ENCODE measurements around the gene ELAPOR1.

Gene ELAPOR1

DNA sequence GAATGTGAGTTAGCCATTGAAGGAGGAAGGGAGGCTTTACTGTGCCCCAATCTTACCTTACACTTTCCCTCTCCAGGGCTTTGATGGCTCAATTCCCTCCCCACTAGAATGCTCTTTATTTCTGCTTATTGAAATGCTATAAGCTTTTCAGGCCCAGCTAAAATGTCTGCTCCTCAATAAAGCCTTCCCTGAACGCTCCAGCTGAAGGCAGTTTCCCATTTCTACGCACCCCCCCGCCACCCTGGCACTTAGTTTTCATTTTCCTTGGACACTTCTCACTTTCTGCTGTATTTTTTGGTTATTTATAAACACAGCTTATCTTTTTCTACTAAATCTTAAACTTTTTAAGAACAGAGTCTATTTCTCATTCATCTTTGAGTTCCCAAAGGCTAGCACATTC is 30.4 kb upstream of the ELAPOR1 start:
- Histone ChIP-seq H3K27ac (ENCODE audit: poor library complexity, severe bottlenecking) (no peak overlapping the region), H3K27me3 (ENCODE audit: insufficient read depth, poor library complexity, severe bottlenecking) (no peaks in the 10 kb centered on the region)
- DNase-seq (ENCODE audit: low spot score), result no peak

DNA sequence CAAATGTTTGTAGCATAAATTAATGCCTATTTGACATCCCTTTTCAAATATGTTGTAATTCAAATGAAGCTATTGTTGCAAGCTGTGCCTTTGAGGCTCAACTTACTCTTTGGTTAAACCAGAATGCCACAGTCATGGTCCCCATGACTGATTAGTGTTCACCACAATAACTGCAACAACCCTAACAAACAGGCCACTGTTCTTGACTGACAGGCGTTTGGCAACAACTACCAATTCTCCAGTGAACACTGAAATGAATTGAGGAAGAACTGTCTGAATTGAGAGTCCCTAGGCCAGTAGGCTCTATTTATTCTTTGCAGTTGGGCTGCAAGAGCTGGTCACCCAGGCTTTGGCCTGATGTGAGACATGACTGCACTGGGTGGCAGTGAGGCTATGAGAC is 30.0 kb upstream of the ELAPOR1 start:
- Histone ChIP-seq H3K27ac (ENCODE audit: poor library complexity, severe bottlenecking) (no peak overlapping the region), H3K4me1 (ENCODE audit: insufficient read depth, poor library complexity, severe bottlenecking) (no peaks in the 10 kb centered on the region), H3K27me3 (ENCODE audit: insufficient read depth, poor library complexity, severe bottlenecking) (no peaks in the 10 kb centered on the region), H3K36me3 (ENCODE audit: low read depth) (no peaks in the 10 kb centered on the region), H3K9me3 (ENCODE audit: severe bottlenecking) (no peaks in the 10 kb centered on the region), H3K4me3 (ENCODE audit: severe bottlenecking) (no peak overlapping the region)
- ATAC-seq (ENCODE audit: low read depth) (no peak), DNase-seq (ENCODE audit: low spot score) (no peak)
- TF ChIP-seq, protein P1, sequence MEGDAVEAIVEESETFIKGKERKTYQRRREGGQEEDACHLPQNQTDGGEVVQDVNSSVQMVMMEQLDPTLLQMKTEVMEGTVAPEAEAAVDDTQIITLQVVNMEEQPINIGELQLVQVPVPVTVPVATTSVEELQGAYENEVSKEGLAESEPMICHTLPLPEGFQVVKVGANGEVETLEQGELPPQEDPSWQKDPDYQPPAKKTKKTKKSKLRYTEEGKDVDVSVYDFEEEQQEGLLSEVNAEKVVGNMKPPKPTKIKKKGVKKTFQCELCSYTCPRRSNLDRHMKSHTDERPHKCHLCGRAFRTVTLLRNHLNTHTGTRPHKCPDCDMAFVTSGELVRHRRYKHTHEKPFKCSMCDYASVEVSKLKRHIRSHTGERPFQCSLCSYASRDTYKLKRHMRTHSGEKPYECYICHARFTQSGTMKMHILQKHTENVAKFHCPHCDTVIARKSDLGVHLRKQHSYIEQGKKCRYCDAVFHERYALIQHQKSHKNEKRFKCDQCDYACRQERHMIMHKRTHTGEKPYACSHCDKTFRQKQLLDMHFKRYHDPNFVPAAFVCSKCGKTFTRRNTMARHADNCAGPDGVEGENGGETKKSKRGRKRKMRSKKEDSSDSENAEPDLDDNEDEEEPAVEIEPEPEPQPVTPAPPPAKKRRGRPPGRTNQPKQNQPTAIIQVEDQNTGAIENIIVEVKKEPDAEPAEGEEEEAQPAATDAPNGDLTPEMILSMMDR (IDR thresholded peaks at IDR 0.05; ENCODE audit: poor library complexity, severe bottlenecking), result no peak

More for the DNA sequence above, 30.4 kb upstream of the ELAPOR1 start:
- H3K36me3 ChIP-seq (ENCODE audit: low read depth), result no peaks in the 10 kb centered on the region
- H3K9me3 ChIP-seq (ENCODE audit: severe bottlenecking), result no peaks in the 10 kb centered on the region
- no peak overlapping the region for H3K4me3 ChIP-seq (ENCODE audit: severe bottlenecking)
- H3K4me1 ChIP-seq (ENCODE audit: insufficient read depth, poor library complexity, severe bottlenecking), result no peaks in the 10 kb centered on the region
- no peak for ATAC-seq (ENCODE audit: low read depth)
- TF ChIP-seq, protein P1 (IDR thresholded peaks at IDR 0.05; ENCODE audit: poor library complexity, severe bottlenecking), result no peak

DNA sequence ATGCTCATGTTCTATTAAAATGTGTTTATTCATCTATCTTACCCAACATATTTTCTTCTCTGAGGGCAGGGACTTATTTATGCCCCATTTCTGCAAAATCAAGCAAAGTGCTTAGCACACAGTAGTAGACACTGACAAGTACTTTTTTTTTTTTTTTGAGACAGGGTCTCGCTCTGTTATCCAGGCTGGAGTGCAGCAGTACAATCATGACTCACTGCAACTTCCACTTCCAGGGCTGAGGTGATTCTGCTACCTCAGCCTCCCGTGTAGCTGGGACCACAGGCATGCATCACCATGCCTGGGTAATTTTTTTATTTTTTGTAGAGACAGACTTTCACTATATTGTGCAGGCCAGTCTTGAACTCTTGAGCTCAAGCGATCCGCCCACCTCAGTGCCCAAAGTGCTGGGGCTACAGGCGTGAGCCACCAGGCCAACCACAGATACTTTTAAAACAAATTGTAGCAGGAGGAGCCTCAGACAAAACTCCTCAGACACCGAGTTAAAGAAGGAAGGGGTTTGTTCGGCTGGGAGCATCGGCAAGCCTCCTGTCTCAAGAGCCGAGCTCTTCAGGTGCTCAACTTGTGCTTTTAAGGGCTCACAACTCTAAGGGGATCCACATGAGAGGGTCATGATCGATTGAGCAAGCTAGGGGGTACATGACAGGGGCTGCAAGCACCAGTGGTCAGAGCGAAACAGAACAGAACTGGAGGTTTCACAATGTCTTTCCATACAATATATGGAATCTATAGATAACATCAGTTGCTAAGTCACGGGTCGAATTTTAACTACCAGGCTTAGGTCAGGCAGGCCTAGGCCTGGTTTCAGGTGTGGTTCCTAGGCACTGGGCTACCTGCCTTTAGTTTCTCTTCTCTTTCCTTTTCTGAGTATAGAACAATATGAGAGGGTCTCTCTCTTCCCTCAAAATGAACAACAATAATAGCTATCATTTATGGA is 29.1 kb upstream of the ELAPOR1 start:
- no peaks in the 10 kb centered on the region for H3K9me3 ChIP-seq (ENCODE audit: severe bottlenecking)
- H3K36me3 ChIP-seq (ENCODE audit: low read depth), result no peaks in the 10 kb centered on the region
- H3K4me3 ChIP-seq (ENCODE audit: severe bottlenecking), result no peak overlapping the region
- DNase-seq (ENCODE audit: low spot score) (no peak), ATAC-seq (ENCODE audit: low read depth) (peak; percentile 48; the same call in 1 of the 3 replicates)
- no peaks in the 10 kb centered on the region for H3K4me1 ChIP-seq (ENCODE audit: insufficient read depth, poor library complexity, severe bottlenecking)
- TF ChIP-seq, protein P1 (IDR thresholded peaks at IDR 0.05; ENCODE audit: poor library complexity, severe bottlenecking), result no peak
- H3K27me3 ChIP-seq (ENCODE audit: insufficient read depth, poor library complexity, severe bottlenecking), result no peaks in the 10 kb centered on the region
- H3K27ac ChIP-seq (ENCODE audit: poor library complexity, severe bottlenecking), result no peak overlapping the region

DNA sequence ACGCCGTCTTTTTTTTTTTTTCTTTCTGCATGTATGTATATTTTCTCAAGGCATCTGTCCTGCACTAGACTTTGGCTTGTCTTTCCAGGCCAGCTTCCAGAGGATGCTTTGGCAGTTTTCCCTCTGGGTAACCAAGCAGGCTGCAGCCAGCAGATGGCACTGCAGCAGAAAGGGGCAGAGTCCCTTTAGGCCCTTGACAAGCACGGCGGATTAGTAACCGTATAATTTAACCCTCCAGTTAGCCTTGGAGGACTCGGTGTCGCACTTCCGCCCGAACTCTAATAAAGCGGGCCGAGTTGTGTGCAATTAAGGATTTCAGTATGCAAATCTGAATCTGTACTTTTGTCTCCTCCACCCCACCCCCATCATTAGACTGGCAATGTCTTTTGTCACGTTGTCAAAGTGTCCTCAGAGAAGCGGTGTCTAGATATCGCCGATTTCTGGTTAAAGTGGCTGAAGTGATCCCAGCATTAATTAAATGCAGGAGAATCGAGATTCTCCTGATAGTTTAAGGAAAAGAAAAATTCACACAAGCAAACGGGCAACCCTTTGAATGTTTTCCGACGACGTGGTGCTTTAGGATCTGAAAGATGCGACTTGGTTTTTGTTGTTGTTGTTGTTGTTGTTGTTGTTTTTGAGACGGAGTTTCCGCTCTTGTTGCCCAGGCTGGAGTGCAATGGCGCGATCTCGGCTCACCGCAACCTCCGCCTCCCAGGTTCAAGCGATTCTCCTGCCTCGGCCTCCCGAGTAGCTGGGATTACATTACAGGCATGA is 24.5 kb upstream of the ELAPOR1 start:
- H3K4me1 ChIP-seq (ENCODE audit: insufficient read depth, poor library complexity, severe bottlenecking), result peaks cover 9% of the 10 kb centered on the region
- H3K27ac ChIP-seq (ENCODE audit: poor library complexity, severe bottlenecking), result peak overlapping the region; percentile 64
- TF ChIP-seq, protein P1 (IDR thresholded peaks at IDR 0.05; ENCODE audit: poor library complexity, severe bottlenecking), result peak; percentile 84
- ATAC-seq (ENCODE audit: low read depth), result peak; percentile 35; the same call in 2 of the 3 replicates
- H3K9me3 ChIP-seq (ENCODE audit: severe bottlenecking), result no peaks in the 10 kb centered on the region
- H3K36me3 ChIP-seq (ENCODE audit: low read depth), result peaks cover 20% of the 10 kb centered on the region
- no peak for DNase-seq (ENCODE audit: low spot score)
- no peaks in the 10 kb centered on the region for H3K27me3 ChIP-seq (ENCODE audit: insufficient read depth, poor library complexity, severe bottlenecking)
- H3K4me3 ChIP-seq (ENCODE audit: severe bottlenecking), result peak overlapping the region; percentile 89

Data from RWPE2 (cell line).